ENCODE data around the gene MED12L.
"Not testable (repeated sequence)": the region's sequence is repeated elsewhere in the genome, so short reads cannot be mapped to it uniquely, and the experiment has no call there.

Gene MED12L

GRCh38 chr3:151216641-151217607, 131.5 kb downstream of the MED12L start:
- no peak for DNase-seq

- DNase-seq: no peak
These were observed 132.7 kb downstream of the MED12L start for GRCh38 chr3:151218136-151218535.

- no peak for DNase-seq
These were observed 133.6 kb downstream of the MED12L start for GRCh38 chr3:151219056-151219455.

GRCh38 chr3:151224268-151224866, 138.9 kb downstream of the MED12L start:
- DNase-seq: no peak

GRCh38 chr3:151225040-151225975, 139.8 kb downstream of the MED12L start:
- DNase-seq: no peak

GRCh38 chr3:151226088-151226563, 140.7 kb downstream of the MED12L start:
- DNase-seq: no peak

- no peak for DNase-seq
These were observed 141.4 kb downstream of the MED12L start for GRCh38 chr3:151226825-151227224.

- no peak for DNase-seq
These were observed 141.9 kb downstream of the MED12L start for GRCh38 chr3:151227266-151227806.

GRCh38 chr3:151227807-151228665, 142.6 kb downstream of the MED12L start:
- DNase-seq: peak; percentile 64 to 66

- no peak for DNase-seq
These were observed 143.2 kb downstream of the MED12L start for GRCh38 chr3:151228666-151229040.

GRCh38 chr3:151230646-151231045, 145.2 kb downstream of the MED12L start:
- no peak for DNase-seq

GRCh38 chr3:151232403-151232802, 146.9 kb downstream of the MED12L start:
- DNase-seq: not testable (repeated sequence)

GRCh38 chr3:151232991-151233390, 147.5 kb downstream of the MED12L start:
- no peak for DNase-seq

GRCh38 chr3:151234825-151235224, 149.4 kb downstream of the MED12L start:
- no peak for DNase-seq

- no peak for DNase-seq
These were observed 150.9 kb downstream of the MED12L start for GRCh38 chr3:151236316-151236715.

GRCh38 chr3:151236736-151237135, 151.3 kb downstream of the MED12L start:
- DNase-seq: no peak

- DNase-seq: not testable (repeated sequence)
These were observed 156.5 kb downstream of the MED12L start for GRCh38 chr3:151242006-151242405.

- no peak for DNase-seq
These were observed 163.4 kb downstream of the MED12L start for GRCh38 chr3:151248772-151249337.

GRCh38 chr3:151256749-151257148, 171.3 kb downstream of the MED12L start:
- no peak for DNase-seq

- no peak for DNase-seq
These were observed 174.2 kb downstream of the MED12L start for GRCh38 chr3:151259664-151260063.

- DNase-seq: no peak
These were observed 177.5 kb downstream of the MED12L start for GRCh38 chr3:151262871-151263525.

Data from hippocampal formation (tissue), 2 donors.